ENCODE measurements around the gene CFAP43. TPM values are rescaled to one million over a fixed set of nuclear protein-coding genes. Genes with fewer than 3 reads are reported as not detected.

CFAP43 gene
- total RNA-seq, 4 donors from 2014 or later = 0.76 to 1.5 (median 0.99) TPM

- no peak for DNase-seq (ENCODE audit: low spot score in 2 of 2)
- Histone ChIP-seq H3K4me1 (no peaks in the 10 kb centered on the region), H3K27me3 (no peaks in the 10 kb centered on the region), H3K36me3 (no peaks in the 10 kb centered on the region), H3K27ac (no peak overlapping the region), H3K9me3 (no peaks in the 10 kb centered on the region), H3K4me3 (no peak overlapping the region)
- WGBS = 72% methylated on average over 5 of the region's 5 CpGs
- TF ChIP-seq, protein P1, sequence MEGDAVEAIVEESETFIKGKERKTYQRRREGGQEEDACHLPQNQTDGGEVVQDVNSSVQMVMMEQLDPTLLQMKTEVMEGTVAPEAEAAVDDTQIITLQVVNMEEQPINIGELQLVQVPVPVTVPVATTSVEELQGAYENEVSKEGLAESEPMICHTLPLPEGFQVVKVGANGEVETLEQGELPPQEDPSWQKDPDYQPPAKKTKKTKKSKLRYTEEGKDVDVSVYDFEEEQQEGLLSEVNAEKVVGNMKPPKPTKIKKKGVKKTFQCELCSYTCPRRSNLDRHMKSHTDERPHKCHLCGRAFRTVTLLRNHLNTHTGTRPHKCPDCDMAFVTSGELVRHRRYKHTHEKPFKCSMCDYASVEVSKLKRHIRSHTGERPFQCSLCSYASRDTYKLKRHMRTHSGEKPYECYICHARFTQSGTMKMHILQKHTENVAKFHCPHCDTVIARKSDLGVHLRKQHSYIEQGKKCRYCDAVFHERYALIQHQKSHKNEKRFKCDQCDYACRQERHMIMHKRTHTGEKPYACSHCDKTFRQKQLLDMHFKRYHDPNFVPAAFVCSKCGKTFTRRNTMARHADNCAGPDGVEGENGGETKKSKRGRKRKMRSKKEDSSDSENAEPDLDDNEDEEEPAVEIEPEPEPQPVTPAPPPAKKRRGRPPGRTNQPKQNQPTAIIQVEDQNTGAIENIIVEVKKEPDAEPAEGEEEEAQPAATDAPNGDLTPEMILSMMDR (IDR thresholded peaks at IDR 0.05) = no peak
- TF ChIP-seq EP300 (IDR thresholded peaks at IDR 0.05) = no peak
- TF ChIP-seq POLR2AphosphoS5 (IDR thresholded peaks at IDR 0.05) = no peak
- no peak for TF ChIP-seq POLR2A (IDR thresholded peaks at IDR 0.05)
Measured at GRCh38 chr10:104139221-104139620, 92.9 kb downstream of the CFAP43 start.

GRCh38 chr10:104138131-104138530 lies 94.0 kb downstream of the CFAP43 start:
- DNase-seq (ENCODE audit: low spot score in 2 of 2) = no peak
- WGBS = 97% methylated on average over 6 of the region's 6 CpGs
- Histone ChIP-seq H3K4me3 (no peak overlapping the region), H3K4me1 (no peaks in the 10 kb centered on the region), H3K27ac (no peak overlapping the region), H3K36me3 (no peaks in the 10 kb centered on the region), H3K9me3 (no peaks in the 10 kb centered on the region), H3K27me3 (no peaks in the 10 kb centered on the region)
- TF ChIP-seq POLR2AphosphoS5 (IDR thresholded peaks at IDR 0.05) (no peak), POLR2A (IDR thresholded peaks at IDR 0.05) (no peak), EP300 (IDR thresholded peaks at IDR 0.05) (no peak)
- TF ChIP-seq, protein P1 (IDR thresholded peaks at IDR 0.05) = no peak

GRCh38 chr10:104130041-104130440 lies 102.1 kb downstream of the CFAP43 start:
- H3K4me3 ChIP-seq = no peak overlapping the region
- no peaks in the 10 kb centered on the region for H3K9me3 ChIP-seq
- TF ChIP-seq POLR2A (IDR thresholded peaks at IDR 0.05) (no peak), EP300 (IDR thresholded peaks at IDR 0.05) (no peak), POLR2AphosphoS5 (IDR thresholded peaks at IDR 0.05) (no peak)
- TF ChIP-seq, protein P1 (IDR thresholded peaks at IDR 0.05) = no peak
- no peak overlapping the region for H3K27ac ChIP-seq
- H3K36me3 ChIP-seq = no peaks in the 10 kb centered on the region
- 63% methylated on average over 3 of the region's 3 CpGs for WGBS
- no peak for DNase-seq (ENCODE audit: low spot score in 2 of 2)
- no peaks in the 10 kb centered on the region for H3K27me3 ChIP-seq
- no peaks in the 10 kb centered on the region for H3K4me1 ChIP-seq

DNA sequence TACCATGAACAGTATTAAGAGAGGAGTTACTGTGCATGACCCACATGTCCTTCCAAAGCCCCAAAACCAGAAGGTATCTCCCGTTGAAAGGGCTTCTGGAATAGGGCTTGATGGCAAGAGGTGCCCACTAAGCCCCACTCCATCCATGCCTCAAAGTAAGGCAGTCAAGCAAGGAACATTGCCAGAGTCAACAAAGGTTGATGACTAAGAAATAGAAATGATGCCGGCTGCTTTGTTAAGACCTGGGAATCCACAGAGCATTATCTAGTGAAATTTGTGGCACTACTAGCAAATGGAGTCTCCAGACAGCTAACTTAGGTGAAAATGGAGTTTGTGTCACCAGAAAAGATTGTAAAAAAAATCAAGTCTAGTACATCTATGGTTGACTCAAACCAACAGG lies 104.0 kb downstream of the CFAP43 start:
- WGBS = 84% methylated on average over 2 of the region's 2 CpGs
- Histone ChIP-seq H3K36me3 (no peaks in the 10 kb centered on the region), H3K9me3 (no peaks in the 10 kb centered on the region), H3K27me3 (no peaks in the 10 kb centered on the region), H3K4me1 (peaks cover 6% of the 10 kb centered on the region), H3K4me3 (no peak overlapping the region), H3K27ac (no peak overlapping the region)
- TF ChIP-seq, protein P1 (IDR thresholded peaks at IDR 0.05) = no peak
- no peak for DNase-seq (ENCODE audit: low spot score in 2 of 2)

DNA sequence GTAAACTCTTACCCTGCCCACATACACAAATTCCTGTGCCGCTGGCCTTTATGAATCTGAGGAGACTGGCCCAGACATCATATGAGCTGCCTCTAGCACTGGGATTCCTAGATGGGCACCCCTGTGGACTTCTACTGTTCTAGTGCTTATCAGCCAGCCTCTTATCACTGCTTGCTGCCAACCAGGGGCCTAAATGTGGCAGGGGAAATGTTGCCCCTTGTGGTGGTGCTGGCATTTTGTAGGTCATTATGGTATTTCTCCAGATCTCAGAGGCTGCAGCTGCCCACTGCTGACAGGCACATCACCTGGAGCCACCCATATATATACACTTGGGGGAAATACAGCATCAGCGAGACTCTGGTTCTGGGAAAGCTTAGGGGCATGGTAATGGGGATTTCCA lies 104.8 kb downstream of the CFAP43 start:
- Histone ChIP-seq H3K4me1 (peaks cover 12% of the 10 kb centered on the region), H3K27me3 (no peaks in the 10 kb centered on the region), H3K4me3 (no peak overlapping the region), H3K36me3 (no peaks in the 10 kb centered on the region), H3K9me3 (no peaks in the 10 kb centered on the region), H3K27ac (no peak overlapping the region)
- 83% methylated on average over 2 of the region's 2 CpGs for WGBS
- TF ChIP-seq POLR2A (IDR thresholded peaks at IDR 0.05) = no peak
- TF ChIP-seq EP300 (IDR thresholded peaks at IDR 0.05) = no peak
- TF ChIP-seq POLR2AphosphoS5 (IDR thresholded peaks at IDR 0.05) = no peak
- TF ChIP-seq, protein P1 (IDR thresholded peaks at IDR 0.05) = no peak
- no peak for DNase-seq (ENCODE audit: low spot score in 2 of 2)

All from suprapubic skin (tissue), 4 donors.